Measurements from ENCODE around the gene PLD3. TPM values are rescaled to one million over a fixed set of nuclear protein-coding genes. Genes with fewer than 3 reads are reported as not detected.

The PLD3 gene
- total RNA-seq, 2 experiments from 2014 or later: 65.1 to 70.0 TPM

DNA sequence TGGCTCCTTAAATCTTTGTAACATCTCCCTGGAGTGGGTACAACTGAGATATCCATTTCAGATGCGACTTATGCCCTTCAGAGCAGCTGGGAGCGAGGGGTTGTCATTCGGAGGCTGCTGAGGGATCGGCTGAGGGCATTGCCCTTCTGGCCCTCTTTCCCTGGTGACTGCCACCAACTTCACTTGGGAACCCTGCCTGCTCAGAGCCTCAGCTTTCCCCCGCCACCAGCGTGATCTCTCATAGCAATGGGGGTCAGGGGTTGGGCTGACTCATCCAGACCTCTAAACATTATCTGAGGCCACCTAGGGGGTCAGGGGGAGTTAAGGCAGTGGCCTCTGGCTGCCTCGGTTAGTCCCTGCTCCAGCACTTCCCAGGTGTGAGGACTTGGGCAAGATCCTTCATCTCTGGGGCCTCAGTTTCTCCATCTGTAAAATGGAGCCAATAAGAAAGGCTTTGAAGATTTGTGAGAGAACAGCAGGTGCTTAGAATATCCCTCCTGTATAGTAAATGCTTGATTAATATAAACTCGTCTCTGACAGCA lies 63.5 kb downstream of the PLD3 start:
- H3K9me3 Mint-ChIP-seq (ENCODE audit: insufficient read depth): no peaks in the 10 kb centered on the region
- ChIA-PET POLR2A (interaction anchor here (1.0 kb wide), 1 partner anchor 13 kb away, joined by 5 read pairs; no protein-coding TSS in a partner anchor), CTCF (interaction anchor here (0.9 to 2.3 kb wide), 2 partner anchors 9 to 52 kb away, joined by 3 to 9 read pairs; no protein-coding TSS in a partner anchor)
- H3K36me3 Mint-ChIP-seq (ENCODE audit: low read depth): no peaks in the 10 kb centered on the region
- no peak overlapping the region for H3K4me3 Mint-ChIP-seq
- no peaks in the 10 kb centered on the region for H3K27me3 Mint-ChIP-seq (ENCODE audit: low read depth)
- DNase-seq: no peak
- no peak for ATAC-seq
- H3K27ac Mint-ChIP-seq: no peak overlapping the region
- peaks cover 39% of the 10 kb centered on the region for H3K4me1 Mint-ChIP-seq (ENCODE audit: low read depth)

DNA sequence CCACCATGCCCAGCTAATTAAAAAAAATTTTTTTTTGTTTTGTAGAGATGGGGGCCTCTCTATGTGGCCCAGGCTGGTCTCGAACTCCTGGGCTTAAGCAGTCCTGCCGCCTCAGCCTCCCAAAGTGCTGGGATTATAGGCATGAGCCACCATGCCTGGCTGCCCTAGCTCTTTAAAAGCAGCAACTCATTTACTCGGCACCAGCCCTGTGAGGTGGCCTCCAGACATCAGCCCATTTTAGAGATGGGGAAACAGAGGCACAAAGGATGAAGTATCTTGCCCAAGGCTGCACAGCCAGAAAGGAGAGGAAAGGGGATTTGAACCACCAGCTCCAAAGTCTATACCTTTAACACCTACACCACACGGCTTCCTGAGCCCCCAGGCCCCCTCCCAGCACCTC lies 64.4 kb downstream of the PLD3 start:
- Mint-ChIP-seq H3K36me3 (ENCODE audit: low read depth) (no peaks in the 10 kb centered on the region), H3K4me3 (no peak overlapping the region), H3K4me1 (ENCODE audit: low read depth) (peaks cover 43% of the 10 kb centered on the region), H3K9me3 (ENCODE audit: insufficient read depth) (no peaks in the 10 kb centered on the region), H3K27me3 (ENCODE audit: low read depth) (no peaks in the 10 kb centered on the region), H3K27ac (no peak overlapping the region)
- ATAC-seq (no peak), DNase-seq (no peak)
- POLR2A ChIA-PET: interaction anchor here (0.6 to 1.1 kb wide), 4 partner anchors 9 to 66 kb away, joined by 3 to 5 read pairs (median 3); no protein-coding TSS in a partner anchor
- CTCF ChIA-PET: interaction anchor here (0.9 to 2.3 kb wide), 3 partner anchors 8 to 108 kb away, joined by 3 to 9 read pairs (median 4); no protein-coding TSS in a partner anchor

DNA sequence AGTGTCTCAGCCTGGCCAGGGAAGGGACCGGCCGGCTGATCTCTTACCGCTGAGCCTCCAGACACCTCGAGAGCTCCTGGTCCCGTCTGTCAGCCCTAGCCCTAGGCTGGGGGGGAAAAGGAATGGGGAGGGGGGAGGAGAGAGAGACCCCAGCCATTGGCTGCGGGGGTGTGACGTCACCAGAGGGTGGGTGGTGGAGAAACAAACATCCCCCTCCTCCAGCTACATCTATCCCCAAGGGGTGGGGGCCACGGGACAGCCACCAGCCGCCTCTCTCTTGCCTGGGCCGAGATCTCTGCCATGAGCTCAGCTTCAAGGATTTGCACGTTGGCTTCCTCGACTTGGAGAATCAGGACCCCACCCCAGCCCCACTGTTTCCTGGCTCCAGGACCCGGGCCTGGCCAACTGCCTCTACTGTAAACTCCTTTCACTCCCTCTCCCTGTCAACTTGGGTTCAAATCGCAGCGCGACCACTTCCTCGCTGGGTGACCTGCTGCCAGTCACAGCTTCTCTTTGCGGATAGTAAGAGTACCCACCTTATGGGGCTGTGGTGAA lies 64.9 kb downstream of the PLD3 start, which contains the start of gene PRX:
PRX (minus strand) TSS at position 88 of the 555 bp plus-strand sequence. CDS start 5,446 bp downstream, outside the sequence.
- ChIA-PET CTCF (interaction anchor here (0.8 to 1.7 kb wide), 2 partner anchors 108 to 136 kb away, joined by 3 to 4 read pairs; no protein-coding TSS in a partner anchor), POLR2A (interaction anchor here (0.7 to 1.1 kb wide), 3 partner anchors 8 to 66 kb away, joined by 3 to 5 read pairs (median 3); no protein-coding TSS in a partner anchor)
- DNase-seq (no peak), ATAC-seq (no peak)
- Mint-ChIP-seq H3K36me3 (ENCODE audit: low read depth) (no peaks in the 10 kb centered on the region), H3K27ac (peak within 1 kb of the TSS; percentile 68), H3K4me1 (ENCODE audit: low read depth) (peaks cover 43% of the 10 kb centered on the region), H3K27me3 (ENCODE audit: low read depth) (no peaks in the 10 kb centered on the region), H3K4me3 (no peak within 1 kb of the TSS), H3K9me3 (ENCODE audit: insufficient read depth) (no peaks in the 10 kb centered on the region)

DNA sequence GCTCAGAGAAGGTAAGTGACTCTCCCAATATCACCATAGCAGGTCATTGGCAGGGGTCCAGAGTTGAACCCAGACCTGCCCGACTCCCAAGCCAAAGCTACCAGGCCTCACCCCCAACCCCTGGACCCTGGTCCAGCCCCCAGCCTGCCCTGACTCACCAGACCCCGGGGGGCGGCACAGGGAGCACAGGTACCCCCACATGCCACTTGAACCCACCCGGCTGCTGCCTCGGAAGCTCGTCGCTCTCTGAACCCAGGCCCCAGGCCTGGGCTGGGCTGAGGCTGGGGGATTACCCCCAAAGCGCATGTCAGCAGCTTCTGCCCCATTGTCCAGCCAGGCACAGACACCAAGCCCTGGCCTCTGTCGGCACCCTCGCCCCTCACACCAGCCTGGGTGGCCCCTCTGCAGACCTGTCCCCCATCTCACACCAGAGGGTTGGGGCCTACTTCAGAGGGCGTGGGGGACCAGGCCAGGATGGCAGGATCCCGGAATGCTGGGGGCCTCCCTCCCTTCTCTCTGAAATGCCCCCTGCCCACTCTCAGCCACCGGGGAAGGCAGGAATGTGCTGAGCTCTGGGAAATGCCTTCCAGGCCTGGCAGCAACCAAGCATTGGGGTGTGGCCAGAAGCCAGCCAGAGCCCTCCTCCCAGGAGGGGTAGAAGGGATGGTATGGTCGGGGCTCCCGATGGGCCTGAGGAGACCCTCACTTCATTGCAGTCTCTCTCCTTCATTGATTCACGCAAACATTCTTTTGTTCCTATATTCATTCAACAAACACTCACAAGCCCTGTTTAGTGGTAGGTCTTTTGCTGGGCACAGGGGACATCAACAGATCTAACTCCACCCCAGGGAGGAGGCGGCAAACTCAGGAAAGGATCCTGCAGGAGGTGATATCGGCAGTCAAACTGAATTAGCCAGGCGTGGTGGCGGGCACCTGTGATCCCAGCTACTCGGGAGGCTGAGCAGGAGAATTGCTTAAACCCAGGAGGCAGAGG lies 66.3 kb downstream of the PLD3 start:
- no peaks in the 10 kb centered on the region for H3K27me3 Mint-ChIP-seq (ENCODE audit: low read depth)
- ChIA-PET CTCF (interaction anchor here (1.7 kb wide), 1 partner anchor 109 kb away, joined by 4 read pairs; no protein-coding TSS in a partner anchor), POLR2A (no interaction called here)
- peaks cover 45% of the 10 kb centered on the region for H3K4me1 Mint-ChIP-seq (ENCODE audit: low read depth)
- no peak overlapping the region for H3K4me3 Mint-ChIP-seq
- H3K9me3 Mint-ChIP-seq (ENCODE audit: insufficient read depth): no peaks in the 10 kb centered on the region
- ATAC-seq (no peak), DNase-seq (no peak)
- H3K27ac Mint-ChIP-seq: no peak overlapping the region
- peaks cover 1% of the 10 kb centered on the region for H3K36me3 Mint-ChIP-seq (ENCODE audit: low read depth)

DNA sequence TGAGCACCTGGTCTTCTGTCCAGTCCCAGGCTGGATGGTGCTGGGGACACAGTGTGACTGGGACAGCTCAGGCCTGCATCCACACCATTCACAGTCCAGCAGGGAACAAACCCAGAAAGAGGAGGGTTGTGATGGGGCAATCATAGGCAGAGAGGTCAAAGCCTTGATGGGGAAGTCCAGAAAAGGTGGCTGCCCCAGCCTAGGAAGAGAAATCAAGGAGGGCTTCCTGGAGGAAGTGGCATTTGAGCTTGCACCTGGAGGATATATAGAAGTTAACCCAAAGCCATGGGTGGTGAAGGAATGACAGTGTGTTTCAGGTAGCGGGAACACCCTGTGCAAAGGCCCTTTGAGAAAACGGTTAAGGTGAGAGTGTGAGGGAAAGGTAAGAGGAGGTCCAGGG lies 67.3 kb downstream of the PLD3 start:
- Mint-ChIP-seq H3K36me3 (ENCODE audit: low read depth) (peaks cover 2% of the 10 kb centered on the region), H3K27ac (no peak overlapping the region), H3K27me3 (ENCODE audit: low read depth) (no peaks in the 10 kb centered on the region), H3K4me3 (no peak overlapping the region), H3K9me3 (ENCODE audit: insufficient read depth) (no peaks in the 10 kb centered on the region), H3K4me1 (ENCODE audit: low read depth) (peaks cover 48% of the 10 kb centered on the region)
- ChIA-PET CTCF (interaction anchor here (1.2 to 1.7 kb wide), 3 partner anchors 9 to 50 kb away, joined by 3 to 4 read pairs (median 3); partner anchors contain the start of gene BLVRB), POLR2A (no interaction called here)
- DNase-seq (no peak), ATAC-seq (no peak)

DNA sequence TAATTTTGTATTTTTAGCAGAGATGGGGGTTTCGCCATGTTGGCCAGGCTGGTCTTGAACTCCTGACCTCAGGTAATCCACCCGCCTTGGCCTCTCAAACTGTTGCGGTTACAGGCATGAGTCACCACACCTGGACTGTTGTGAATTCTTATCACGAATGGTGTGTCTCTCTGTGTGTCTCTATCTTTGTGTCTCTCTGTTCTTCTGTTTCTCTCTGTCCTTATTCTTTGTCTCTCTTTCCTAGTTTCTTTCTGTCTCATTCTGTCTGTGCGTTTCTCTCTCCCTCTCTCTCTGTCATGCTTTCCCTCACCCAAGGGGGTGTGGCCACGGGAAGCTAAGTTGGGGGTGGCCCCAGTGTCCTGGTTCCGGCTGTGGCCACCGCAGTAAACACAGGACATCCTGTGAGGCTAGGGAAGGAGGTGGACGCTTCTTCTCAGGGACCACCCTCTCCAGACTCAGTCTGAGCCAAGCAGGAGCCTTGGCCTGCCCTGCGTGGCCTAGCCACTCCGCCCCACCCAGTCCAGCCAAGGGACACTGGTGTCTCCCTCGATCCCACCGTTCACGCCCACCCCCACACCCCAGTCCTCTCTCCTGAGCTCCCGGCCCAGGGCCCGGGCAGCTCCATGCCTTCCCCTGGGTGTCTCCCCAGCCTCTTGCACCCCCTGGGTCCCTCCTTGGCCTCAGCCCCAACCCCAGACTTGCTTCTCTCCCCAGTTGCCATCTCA lies 68.6 kb downstream of the PLD3 start:
- Mint-ChIP-seq H3K27ac (peak overlapping the region; percentile 30), H3K4me1 (ENCODE audit: low read depth) (peaks cover 51% of the 10 kb centered on the region), H3K4me3 (no peak overlapping the region), H3K36me3 (ENCODE audit: low read depth) (peaks cover 6% of the 10 kb centered on the region), H3K9me3 (ENCODE audit: insufficient read depth) (no peaks in the 10 kb centered on the region), H3K27me3 (ENCODE audit: low read depth) (no peaks in the 10 kb centered on the region)
- CTCF ChIA-PET: interaction anchor here (1.3 to 1.7 kb wide), 2 partner anchors 7 to 14 kb away, joined by 3 to 4 read pairs; no protein-coding TSS in a partner anchor
- POLR2A ChIA-PET: interaction anchor here (0.8 kb wide), 1 partner anchor 10 kb away, joined by 3 read pairs; no protein-coding TSS in a partner anchor
- DNase-seq (no peak), ATAC-seq (no peak)

DNA sequence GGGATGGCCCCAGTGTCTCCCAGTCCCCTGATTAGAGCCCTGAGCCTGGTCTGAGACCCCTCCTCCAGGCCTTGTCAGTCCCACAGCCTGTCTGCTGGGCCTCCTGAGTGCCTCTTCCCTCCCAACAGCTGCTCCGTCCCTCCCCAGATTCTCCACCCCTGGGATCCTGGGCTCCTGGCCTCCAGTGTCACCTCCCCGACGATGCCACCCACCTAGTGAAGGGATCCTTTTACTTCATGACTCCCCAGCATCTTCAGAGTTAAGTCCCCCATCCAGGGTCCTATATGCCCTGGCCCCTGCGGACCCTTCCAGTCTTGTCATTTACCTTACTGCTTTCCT lies 69.1 kb downstream of the PLD3 start:
- H3K36me3 Mint-ChIP-seq (ENCODE audit: low read depth): peaks cover 12% of the 10 kb centered on the region
- no peaks in the 10 kb centered on the region for H3K9me3 Mint-ChIP-seq (ENCODE audit: insufficient read depth)
- ChIA-PET CTCF (no interaction called here), POLR2A (no interaction called here)
- ATAC-seq (no peak), DNase-seq (no peak)
- H3K4me1 Mint-ChIP-seq (ENCODE audit: low read depth): peaks cover 56% of the 10 kb centered on the region
- no peak overlapping the region for H3K4me3 Mint-ChIP-seq
- H3K27me3 Mint-ChIP-seq (ENCODE audit: low read depth): no peaks in the 10 kb centered on the region
- H3K27ac Mint-ChIP-seq: peak overlapping the region; percentile 30

DNA sequence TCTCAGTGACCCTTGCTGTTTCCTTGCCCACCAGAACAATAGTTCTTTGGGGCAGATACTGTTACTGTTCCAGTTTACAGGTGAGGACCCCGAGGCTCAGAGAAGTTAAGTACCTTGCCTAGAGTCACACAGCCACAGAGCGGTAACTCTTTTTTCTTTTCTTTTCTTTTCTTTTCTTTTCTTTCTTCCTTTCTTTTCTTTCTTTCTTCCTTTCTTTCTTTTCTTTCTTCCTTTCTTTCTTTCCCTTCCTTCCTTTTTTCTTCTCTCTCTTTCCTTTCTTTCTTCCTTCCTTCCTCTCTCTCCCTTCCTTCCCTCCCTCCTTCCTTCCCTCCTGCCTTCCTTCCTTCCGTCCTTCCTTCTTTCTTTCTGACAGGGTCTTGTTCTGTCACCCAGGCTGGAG lies 69.5 kb downstream of the PLD3 start:
- H3K4me1 Mint-ChIP-seq (ENCODE audit: low read depth): peaks cover 56% of the 10 kb centered on the region
- ChIA-PET CTCF (interaction anchor here (1.0 kb wide), 1 partner anchor 16 kb away, joined by 3 read pairs; no protein-coding TSS in a partner anchor), POLR2A (no interaction called here)
- H3K4me3 Mint-ChIP-seq: no peak overlapping the region
- no peaks in the 10 kb centered on the region for H3K9me3 Mint-ChIP-seq (ENCODE audit: insufficient read depth)
- peak overlapping the region; percentile 51 for H3K27ac Mint-ChIP-seq
- peaks cover 14% of the 10 kb centered on the region for H3K36me3 Mint-ChIP-seq (ENCODE audit: low read depth)
- no peak for ATAC-seq
- no peaks in the 10 kb centered on the region for H3K27me3 Mint-ChIP-seq (ENCODE audit: low read depth)
- DNase-seq: no peak

DNA sequence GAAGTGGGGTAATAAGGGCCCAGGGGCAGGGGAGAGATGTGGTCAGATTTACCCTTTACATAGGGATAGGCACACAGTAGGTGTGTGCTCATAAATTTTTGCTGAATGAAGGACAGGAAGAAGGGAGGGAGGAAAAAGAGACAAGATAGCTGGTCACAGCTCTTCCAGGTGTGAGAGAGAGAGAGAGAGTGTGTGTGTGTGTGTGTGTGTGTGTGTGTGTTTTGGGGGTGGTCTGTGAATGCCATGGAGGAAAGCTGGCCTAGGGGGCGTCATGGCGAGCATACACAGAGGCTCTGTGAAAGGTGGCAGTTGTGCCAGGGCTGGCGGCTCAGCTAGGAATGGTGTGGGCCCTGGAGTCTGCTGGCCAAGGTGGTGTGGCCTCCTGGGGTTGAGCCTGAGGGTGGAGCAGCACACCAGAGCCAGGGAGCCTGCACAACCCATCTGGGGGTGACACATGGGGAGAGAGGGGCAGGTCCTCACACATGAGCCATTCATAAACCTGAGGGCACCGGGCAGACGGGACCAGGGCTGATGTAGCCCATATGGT lies 70.6 kb downstream of the PLD3 start:
- POLR2A ChIA-PET: no interaction called here
- DNase-seq (no peak), ATAC-seq (no peak)
- Mint-ChIP-seq H3K4me3 (no peak overlapping the region), H3K9me3 (ENCODE audit: insufficient read depth) (no peaks in the 10 kb centered on the region), H3K4me1 (ENCODE audit: low read depth) (peaks cover 49% of the 10 kb centered on the region), H3K27ac (no peak overlapping the region), H3K36me3 (ENCODE audit: low read depth) (peaks cover 14% of the 10 kb centered on the region), H3K27me3 (ENCODE audit: low read depth) (no peaks in the 10 kb centered on the region)
- CTCF ChIA-PET: interaction anchor here (1.0 to 4.2 kb wide), 3 partner anchors 15 to 216 kb away, joined by 3 to 16 read pairs (median 8); no protein-coding TSS in a partner anchor

DNA sequence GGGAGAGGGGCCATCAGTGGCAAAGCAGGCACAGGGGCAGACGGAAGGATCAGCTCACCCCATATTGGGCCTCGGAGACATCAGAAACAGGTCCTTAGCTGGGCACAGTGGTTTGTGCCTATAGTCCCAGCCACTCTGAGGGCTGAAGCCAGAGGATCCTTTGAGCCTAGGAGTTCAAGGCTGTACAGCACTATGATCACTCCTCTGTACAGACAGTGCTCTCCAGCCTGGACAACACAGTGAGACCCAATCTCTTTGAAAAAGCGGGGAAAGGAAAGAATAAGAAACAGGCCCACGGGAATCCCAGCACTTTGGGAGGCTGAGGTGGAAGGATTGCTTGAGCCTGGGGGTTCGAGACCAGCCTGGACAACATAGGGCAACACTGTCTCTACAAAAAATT lies 71.3 kb downstream of the PLD3 start:
- ATAC-seq (no peak), DNase-seq (no peak)
- Mint-ChIP-seq H3K27ac (peak overlapping the region; percentile 58), H3K4me1 (ENCODE audit: low read depth) (peaks cover 50% of the 10 kb centered on the region), H3K36me3 (ENCODE audit: low read depth) (peaks cover 18% of the 10 kb centered on the region), H3K27me3 (ENCODE audit: low read depth) (no peaks in the 10 kb centered on the region), H3K4me3 (peak overlapping the region; percentile 47), H3K9me3 (ENCODE audit: insufficient read depth) (no peaks in the 10 kb centered on the region)
- ChIA-PET POLR2A (interaction anchor here (0.6 to 1.9 kb wide), 7 partner anchors 11 to 1582 kb away, joined by 3 to 24 read pairs (median 5); partner anchors contain the start of genes BLVRB and SERTAD3), CTCF (interaction anchor here (0.9 to 4.2 kb wide), 10 partner anchors 11 to 215 kb away, joined by 3 to 38 read pairs (median 10); partner anchors contain the start of genes BLVRB, C19orf47, PLD3 and SERTAD3)

Measured in activated CD8-positive, alpha-beta T cell treated with anti-CD3 and anti-CD28 coated beads, Interleukin-2, amount 10 ng/mL, durations not matched to agents 7 days and 5 days (primary cell).